Renal cortical epithelial cell (primary cell): Measurements from ENCODE around the gene METTL9. TPM values are rescaled to one million over a fixed set of nuclear protein-coding genes. Genes with fewer than 3 reads are reported as not detected.
A peak's percentile ranks its signal among the peaks of the same experiment; 100 is the strongest.
"Not testable (repeated sequence)": the region's sequence is repeated elsewhere in the genome, so short reads cannot be mapped to it uniquely, and the experiment has no call there.

Source experiments
- DNase-seq: peaks from one replicate; pipeline ENCODE4 v3.0.0-alpha.2; 2011; ENCODE audit warnings: low read depth
- total RNA-seq: library from RNA; depleted of rRNA; stranded (reverse); fragments of >200 nt; gene quantifications from 2 replicates; pipeline ENCODE4 v1.2.3, GENCODE V29; 2014

The METTL9 gene
- total RNA-seq: 164 and 204 TPM in 2 replicates

DNA sequence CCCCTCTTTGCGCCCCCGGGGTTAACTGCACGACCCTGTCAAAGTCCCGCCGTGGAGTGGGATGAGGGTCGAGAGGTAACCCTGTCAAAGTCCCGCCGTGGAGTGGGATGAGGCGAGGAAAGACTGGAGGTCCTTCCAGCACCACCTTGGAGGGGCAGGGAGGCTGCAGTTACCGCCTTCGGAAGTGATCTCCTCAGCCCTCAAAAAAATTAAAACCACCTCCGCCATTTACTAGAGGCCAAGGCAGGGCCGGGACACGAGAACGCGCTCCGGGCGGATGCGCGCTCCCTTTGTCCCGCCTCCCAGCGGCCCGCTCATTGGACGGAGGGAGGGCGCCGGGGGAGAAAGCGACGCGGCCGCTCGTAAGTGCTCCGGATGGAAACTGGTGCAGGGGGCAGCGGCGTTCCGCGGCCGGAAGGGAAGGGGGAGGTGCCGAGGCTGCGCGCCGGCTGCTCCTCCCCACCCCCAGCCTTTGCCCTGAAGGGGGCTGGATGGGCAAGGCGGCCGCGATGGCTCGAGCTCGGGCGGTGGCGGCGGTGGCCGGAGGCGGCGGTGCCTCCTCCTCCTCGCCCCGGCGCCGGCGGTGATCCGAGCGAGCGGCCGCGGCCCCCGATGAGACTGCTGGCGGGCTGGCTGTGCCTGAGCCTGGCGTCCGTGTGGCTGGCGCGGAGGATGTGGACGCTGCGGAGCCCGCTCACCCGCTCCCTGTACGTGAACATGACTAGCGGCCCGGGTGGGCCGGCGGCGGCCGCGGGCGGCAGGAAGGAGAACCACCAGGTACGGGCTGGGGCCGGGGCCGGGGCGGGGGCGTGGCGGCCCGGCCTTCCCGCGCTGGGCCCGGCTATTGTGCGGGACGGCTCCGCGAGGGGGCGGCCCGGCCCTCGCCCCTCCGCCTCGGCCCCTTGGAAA, at the start of gene METTL9:
Gene METTL9, plus strand, starts transcription at position 456 of the 909 bp plus-strand sequence. Its CDS starts 157 bp downstream, at position 613.
- peak; percentile 70 for DNase-seq

DNA sequence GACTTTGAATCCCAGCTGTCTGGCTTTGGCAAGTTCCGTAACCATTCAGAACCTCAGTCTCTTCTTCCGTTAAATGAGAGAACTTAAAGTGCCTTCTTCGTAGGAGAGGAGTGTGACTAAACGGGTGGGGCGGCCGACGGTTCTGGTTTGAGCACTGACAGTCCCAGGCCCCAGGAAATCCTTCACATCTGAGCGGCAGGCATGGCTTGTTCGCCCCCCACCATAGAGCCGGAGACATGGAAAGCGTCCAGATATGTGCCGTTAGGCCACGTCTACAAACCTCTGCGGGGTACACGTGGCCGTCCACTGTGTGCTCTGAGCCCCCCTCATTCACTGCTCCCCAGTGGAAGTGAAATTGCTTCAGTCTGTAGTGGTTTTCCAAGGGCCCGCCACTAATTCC, 49.4 kb upstream of the METTL9 start:
- DNase-seq: not testable (repeated sequence)

DNA sequence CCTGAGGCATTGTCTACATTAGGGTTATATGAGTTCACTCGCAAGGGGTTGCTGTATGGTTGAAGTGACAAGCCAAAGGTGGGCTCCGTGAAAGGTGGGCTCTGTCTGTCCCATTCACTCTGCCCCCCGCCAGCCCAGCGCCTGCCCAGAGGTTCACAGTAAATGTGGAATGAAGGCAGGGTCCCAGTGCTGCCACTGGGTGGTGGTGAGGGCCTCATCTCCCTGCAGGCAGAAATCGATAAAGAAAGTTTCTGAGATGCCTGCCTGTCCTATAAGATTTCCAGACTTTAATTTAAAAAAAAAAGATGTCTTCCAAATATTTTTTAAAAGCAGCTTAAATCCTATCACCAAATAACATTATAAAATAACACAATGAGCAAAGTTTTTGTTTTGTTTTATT, 48.9 kb upstream of the METTL9 start:
- DNase-seq: not testable (repeated sequence)

DNA sequence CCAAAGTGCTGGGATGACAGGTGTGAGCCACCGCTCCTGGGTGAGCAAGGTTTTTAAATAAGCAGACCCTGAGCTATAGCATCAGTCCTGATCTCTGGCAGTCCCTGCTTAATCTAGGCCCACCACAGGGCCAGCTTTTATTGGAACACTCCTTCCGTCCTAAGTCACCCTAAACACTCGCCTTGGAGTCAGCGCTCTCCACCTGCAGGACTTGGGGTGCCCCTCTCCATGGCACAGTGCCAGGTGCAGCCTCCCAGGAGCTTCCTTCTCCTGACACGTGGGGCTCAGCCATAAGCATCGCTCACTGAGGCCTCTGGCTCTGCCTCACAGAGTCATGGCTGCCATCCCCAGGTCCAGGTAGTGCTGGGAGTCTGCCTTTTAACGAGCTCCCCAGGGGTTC, 48.3 kb upstream of the METTL9 start:
- not testable (repeated sequence) for DNase-seq

DNA sequence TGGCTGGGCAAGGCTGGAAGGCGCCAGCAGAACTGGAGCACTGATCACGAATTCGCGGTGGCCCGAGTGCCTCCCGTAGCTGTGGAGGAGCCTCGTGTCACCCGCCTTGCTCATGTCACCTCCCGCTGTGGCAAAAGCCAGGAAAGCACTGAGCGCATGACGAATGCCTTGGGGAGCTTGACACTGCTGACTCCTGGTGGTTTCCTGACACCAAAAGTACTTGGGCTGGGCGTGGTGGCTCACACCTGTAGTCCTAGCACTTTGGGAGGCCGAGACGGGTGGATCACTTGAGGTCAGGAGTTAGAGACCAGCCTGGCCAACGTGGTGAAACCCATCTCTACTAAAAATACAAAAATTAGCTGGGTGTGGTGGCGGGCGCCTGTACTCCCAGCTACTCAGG, 47.8 kb upstream of the METTL9 start:
- not testable (repeated sequence) for DNase-seq

DNA sequence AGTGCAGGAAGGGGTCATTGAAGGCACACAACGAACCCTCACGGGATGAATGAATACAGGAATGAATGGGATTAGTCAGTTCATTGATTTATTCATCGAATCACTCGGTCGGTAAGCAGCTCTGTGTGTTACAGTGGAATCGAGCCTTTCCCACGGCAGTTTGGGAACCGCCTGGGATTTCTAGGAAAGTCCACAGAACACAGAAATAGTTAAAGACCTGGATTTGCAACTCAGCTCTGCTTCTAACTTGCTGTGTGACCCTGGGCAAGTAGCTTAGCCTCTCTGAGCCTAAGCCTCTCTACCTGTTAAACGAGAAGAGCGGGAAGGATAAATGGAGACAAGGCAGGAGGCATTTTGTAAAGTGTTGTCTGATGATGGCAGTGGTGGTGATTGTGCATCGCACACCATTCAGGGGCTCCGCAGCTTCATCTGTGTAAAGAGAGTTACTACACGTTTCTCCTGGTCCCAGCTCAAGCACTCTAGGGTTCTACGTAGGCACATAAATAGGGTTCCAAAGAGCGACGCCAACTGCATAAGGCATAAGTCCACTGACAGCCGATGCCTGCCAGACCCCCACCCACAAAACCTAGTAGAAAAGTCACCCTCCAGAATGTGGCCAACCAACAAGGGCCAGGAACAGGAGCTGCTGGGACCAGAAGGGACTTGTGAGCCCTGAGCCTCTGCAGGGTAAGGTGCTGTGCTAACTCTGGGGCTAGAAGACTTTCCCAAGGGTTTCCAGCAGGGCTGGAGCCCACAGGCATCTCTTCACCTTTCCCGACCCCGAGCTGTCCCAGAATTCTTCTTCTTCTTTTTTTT, 45.7 kb upstream of the METTL9 start:
- peak; percentile 69 for DNase-seq

DNA sequence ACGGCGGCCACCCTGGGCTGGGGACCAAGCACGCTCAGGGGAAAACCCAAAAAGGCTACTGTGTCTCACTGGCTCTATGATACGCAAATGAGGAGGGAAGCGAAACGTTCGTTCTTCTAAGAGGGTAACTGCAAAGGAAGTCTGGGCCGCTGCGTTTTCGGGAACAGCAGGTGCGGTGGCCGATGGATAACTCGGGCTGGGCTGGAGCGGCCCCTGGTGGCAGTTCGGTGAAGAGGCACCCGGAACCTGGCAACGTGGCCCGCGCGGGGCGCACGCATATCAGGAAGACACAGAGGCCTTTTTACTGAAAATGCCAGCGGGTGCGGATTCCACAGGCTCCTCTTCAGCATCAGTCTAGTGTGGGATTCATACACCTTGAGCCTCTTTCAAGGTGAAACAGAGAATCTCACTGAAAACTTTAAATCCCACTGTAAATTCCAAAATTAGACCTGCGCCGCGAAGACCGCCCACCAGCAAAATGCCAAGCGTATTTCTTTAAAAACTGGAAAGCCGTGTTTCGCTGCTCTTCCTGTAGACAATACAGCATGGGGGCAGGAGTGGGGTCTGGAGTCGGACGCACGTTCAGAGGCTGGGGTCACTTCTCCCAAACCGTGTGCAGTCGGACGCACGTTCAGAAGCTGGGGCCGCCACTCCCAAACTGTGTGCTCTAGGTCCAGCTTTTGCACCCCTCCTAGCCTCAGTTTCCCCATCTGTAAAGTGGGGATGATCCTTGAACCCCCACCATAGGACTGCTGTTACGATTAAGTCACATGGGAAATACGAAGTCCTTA, 44.4 kb upstream of the METTL9 start:
- peak; percentile 33 for DNase-seq

DNA sequence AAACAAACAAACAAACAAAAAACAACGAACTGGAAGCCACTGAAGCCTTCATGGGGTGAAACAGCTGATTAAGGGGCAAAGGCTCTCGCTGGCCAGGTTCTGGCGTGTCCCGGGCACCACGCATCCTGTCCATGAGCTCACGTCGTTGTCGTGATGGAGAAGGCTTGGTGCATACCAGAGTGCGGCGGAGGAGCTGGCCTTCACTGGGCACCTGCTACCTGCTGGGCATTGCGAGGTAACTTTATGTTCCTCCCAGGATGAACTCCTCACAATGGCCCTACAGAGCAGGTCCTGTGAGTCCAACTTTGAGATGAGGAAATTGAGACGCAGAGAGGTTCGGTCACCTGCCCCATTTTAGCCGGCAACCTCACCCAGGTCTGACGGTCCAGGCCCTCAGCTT, 43.8 kb upstream of the METTL9 start:
- not testable (repeated sequence) for DNase-seq

DNA sequence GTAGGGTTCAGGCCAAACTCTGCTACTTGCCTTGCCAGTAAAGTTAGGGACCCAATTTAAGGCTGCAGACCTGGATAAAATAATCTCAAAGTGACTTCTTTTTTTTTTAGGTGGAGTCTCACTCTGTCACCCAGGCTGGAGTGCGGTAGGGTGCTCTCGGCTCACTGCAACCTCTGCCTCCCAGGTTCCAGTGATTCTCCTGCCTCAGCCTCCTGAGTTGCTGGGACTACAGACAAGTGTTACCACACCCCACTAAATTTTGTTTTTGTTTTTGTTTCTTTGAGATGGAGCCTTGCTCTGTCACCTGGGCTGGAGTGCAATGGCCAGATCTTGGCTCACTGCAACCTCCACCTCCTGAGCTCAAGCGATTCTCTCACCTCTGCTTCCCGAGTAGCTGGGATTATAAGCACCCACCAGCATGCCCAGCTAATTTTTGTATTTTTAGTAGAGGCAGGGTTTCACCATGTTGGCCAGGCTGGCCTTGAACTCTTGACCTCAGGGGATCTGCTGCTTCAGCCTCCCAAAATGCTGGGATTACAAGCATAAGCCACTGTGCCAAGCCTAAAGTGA, 43.3 kb upstream of the METTL9 start:
- DNase-seq: not testable (repeated sequence)

DNA sequence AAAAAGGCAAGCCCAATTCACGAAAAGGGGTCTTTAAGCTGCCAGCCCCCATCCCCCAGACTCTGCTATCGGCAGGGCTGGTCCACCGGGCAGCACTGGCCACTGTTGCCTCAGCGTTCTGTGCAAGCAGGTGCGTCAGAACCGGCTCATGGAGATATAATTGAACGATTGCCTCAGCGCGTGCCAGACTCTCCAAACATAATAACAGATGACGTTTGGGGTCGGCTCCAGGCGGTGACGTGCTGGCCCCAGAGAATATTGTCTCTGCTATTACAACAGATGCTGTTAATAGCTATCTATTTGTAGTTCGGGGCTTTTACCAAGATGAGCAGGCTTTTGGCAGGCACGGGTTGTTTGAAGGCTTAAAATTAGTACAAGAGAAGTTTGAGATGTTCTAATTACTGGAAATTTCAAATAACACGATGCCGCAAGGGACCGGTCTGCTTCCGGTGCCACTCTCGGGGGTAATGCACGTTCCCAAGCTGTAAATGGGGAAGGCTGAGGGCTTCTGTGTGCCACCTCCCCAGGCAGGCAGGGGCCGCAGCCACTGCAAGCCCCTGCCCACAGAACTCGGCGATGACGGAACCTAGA, 42.6 kb upstream of the METTL9 start:
- not testable (repeated sequence) for DNase-seq

DNA sequence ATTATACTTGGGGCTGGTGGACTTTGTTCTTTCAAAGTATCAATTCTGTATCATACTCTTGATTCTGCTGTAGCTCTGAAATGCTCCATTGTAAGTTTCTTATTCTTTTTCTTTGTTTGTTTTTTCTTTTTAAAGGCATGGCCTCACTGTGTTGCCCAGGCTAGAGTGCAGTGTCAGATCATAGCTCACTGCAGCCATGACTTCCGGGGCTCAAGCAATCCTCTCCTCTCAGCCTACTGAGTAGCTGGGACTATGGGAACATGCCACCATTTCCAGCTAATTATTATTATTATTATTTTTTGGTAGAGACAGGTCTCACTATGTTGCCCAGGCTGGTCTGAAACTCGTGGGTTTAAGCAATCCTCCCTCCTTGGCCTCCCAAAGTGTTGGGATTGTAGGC, 38.9 kb upstream of the METTL9 start:
- no peak for DNase-seq

DNA sequence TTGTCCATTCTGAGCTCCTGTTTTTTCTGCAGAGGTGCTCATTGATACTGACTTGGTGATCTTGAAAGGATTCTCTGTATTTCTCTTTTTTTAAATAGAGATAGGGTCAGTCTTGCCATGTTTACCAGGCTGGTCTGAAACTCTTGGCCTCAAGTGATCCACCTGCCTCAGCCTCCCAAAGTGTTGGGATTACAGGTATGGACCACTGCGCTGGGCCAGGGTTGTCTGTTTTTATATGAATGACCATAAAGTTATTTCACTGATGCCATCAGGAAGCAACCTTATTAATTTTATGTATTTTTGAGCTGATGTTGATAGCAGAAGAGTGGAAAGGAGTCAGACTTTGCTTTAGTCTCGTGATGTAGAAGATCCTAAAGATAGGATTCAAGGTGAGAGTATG, 35.7 kb upstream of the METTL9 start:
- no peak for DNase-seq

DNA sequence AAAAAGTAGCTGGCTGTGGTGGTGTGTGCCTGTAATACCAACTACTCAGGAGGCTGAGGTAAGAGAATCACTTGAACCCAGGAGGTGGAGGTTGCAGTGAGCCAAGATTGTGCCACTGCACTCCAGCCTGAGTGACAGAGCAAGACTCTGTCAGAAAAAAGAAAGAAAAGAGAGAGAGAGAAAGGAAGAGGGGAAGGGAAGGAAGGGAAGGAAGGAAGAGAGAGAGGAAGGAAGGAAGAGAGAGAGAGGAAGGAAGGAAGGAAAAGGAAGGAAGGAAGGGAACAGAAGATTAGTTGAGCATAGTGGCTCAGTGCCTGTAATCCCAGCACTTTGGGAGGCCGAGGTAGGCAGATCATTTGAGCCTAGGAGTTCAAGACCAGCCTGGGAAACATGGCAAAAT, 35.0 kb upstream of the METTL9 start:
- not testable (repeated sequence) for DNase-seq

DNA sequence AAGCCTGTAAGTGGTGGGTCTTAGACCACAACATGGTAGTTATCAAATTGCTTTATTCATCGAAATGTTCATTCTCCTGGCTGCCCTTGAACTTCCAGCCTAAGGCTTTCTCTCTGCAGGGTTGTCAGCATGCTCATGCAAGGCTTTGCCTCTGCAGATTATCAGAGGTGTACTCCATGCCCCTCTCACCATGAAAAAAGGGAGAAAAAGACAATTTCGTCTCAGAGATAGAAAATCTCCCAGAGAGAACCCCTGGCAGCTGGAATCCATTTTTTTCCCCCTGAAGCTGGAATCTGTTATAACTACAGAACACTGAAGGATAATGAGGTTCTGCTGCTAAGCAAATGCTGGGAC, 33.9 kb upstream of the METTL9 start:
- no peak for DNase-seq

DNA sequence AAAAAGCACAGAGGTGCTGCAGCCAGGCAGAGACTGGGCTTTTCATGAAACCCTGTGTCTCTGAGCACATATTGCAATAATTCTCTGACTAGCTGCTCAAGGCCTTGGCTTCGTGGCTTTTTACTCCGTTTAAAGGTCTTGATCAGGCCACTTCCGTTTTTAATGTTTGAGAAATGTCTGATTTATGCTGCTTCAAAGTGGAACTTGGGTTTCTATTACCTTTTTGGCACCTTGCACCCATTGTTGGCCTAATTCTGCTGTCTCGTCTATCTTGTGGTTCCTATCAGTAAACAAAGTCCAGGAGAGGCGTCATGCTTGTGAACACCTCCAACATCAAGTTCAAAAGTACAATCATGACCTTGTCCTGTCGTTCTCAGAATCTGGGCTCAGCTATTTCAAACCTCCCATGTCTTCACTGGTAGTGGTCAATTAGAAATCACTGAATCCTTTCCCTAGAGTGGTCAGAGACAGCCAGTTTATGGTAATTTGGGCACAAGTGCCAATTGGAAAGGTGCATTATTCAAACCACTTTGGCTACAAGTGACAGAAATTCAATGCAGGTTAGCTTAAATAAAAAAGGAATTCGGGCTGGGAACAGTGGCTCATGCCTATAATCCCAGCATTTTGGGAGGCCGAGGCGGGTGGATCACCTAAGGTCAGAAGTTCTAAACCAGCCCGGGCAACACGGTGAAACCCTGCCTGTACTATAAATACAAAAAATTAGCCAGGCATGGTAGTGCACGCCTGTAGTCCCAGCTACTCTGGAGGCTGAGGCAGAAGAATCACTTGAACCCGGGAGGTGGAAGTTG, 33.3 kb upstream of the METTL9 start:
- peak; percentile 33 for DNase-seq

DNA sequence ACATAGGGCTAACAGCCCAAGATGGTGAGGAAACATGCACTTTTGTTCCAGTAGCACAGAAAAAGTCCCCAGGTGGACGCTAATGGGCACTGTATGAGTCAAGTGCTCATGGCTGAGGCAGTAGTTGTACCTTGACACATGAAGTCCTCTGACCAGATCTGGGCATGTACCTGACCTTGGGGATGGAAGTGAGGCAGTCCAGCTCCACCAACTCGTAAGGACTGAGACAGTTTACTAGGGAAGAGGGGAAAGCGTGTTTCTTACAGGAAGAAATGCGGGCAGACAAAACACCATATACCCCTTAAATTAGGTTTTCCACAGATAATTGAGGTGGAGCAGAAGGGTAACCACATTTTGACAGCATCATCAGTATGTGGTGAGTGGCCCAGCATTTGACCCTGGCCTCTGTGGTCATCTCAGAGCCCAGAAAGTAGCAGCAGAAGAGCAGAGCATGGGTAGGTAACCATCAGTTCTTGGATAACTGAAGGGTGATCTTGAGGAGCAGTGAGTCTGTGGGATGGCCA, 32.4 kb upstream of the METTL9 start:
- DNase-seq: no peak

DNA sequence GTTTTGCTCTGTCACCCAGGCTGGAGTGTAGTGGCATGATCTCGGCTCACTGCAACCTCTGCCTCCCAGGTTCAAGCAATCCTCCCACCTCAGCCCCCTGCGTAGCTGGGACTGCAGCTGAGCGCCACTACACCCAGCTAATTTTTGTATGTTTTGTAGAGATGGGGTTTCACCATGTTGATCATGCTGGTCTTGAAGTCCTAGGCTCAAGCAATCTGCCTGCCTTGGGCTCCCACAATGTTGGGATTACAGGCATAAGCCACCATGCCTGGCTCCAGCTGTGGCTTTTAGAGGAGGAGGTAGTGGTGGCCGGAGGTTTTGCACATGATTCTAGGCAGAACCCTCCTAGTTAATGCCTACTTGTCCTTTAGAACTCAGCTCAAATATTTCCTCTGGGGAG, 31.9 kb upstream of the METTL9 start:
- not testable (repeated sequence) for DNase-seq

DNA sequence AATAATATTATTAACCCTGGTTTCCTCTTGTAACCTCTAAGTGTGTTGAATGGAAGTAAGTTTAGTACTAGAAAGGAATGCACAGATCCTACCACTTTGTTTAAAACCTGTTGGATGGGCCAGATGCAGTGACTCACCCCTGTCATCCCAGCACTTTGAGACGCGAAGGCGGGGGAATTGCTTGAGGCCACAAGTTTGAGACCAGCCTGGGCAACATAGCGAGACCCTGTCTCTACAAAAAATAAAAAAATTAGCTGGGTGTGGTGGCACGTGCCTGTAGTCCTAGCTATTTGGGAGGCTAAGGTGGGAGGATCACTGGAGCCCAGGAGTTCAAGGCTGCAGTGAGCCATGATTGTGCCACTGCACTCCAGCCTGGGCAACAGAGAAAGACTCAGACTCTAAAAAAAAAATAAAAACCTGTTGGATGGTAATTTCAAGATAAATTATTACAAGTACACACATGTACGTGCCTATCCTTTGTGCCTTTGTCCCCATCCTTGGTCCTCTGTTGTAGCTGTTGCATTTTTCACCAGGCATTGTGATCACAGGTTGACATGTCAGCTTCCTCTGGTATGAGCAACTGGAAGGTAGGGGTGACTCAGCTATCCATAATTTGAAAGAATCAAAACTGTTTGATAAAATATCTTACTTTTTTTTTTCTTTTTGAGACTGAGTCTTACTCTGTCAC, 30.7 kb upstream of the METTL9 start:
- no peak for DNase-seq

DNA sequence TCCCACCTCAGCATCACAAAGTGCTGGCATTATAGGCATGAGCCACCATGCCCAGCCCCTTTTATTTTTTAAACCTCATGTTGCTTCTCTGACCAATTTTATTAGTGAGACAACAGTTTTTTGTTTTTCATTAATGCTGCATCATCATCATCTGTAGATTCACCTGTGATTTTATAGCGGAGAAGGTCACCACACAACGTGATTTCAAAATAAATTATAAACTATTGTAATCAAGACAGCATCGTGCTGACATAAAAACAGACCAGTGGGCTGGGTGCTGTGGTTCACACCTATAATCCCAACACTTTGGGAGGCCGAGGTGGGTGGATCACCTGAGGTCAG, 28.7 kb upstream of the METTL9 start:
- DNase-seq: no peak

DNA sequence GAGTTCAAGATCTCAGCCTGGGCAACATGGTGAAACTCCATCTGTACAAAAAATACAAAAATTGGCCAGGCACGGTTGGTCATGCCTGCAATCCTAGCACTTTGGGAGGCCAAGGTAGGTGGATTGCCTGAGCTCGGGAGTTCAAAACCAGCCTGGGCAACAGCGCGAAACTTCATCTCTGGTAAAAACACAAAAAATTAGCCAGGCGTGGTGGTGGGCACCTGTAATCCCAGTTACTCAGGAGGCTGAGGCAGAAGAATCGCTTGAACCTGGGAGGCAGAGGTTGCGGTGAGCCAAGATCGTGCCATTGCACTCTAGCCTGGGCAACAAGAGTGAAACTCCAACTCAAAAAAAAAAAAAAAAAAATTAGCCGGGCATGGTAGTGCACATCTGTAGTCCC, 25.9 kb upstream of the METTL9 start:
- not testable (repeated sequence) for DNase-seq
